ENCODE measurements around the gene PHRF1.
A peak's percentile ranks its signal among the peaks of the same experiment; 100 is the strongest.

Gene PHRF1

DNA sequence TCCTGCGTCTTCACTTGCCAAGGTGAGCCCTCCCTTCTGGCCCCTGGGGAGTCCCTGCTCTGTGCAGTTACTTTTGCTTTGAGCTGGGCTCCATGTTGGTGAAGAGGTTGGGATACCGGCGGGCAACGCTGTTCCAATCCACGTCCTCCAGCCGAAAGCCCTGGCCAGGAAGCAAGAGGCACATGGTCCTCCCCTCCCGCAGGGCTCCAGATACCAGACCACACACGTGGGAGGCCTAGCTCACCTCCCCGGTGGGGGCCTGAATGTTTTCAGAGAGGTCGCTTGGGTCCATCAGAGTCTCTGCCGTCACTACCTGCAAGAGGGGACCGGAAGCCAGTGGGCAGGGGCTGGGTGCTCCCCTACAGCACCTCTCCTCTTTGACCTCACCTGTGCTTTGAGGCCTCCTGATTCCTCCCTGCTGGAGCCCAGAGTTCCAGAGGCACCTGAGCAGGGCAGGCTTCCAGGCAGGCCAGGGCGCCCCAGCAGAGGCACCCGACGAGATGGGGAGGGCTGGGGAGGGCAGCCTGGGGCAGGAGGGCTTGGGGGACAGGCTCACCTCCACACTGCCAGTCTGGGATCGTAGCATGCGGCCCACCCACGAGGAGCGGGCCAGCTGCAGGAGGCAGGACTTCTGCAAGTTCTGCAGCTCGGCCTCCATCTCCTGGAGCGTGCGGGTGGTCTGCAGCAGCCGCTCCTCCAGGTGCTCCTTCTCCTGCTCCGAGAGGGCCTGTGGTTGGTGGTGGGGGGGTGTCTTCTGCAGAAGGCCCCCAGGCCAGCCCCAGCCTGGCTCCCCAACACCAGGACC lies 18.7 kb upstream of the PHRF1 start:
- no peak for DNase-seq (ENCODE audit: low spot score)

DNA sequence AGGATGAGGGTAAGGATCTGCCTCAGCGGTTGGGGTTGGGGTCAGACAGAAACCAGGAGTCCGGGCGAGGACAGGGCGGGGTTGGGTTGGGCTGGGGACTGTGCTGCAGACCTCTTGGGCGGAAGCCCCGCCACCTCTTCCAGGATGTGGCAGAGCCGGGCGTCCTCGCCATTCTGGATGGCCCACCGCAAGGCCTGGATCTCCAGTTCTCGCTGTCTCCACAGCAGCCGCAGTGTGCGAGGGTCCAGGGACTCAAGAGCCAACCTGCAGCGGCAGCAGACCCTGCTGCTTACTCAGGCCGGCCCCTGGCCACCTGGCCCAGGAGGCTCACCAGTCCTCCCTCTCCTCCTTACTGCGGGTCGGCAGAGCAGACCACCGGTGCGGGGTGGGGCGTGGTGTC lies 17.8 kb upstream of the PHRF1 start:
- no peak for DNase-seq (ENCODE audit: low spot score)

DNA sequence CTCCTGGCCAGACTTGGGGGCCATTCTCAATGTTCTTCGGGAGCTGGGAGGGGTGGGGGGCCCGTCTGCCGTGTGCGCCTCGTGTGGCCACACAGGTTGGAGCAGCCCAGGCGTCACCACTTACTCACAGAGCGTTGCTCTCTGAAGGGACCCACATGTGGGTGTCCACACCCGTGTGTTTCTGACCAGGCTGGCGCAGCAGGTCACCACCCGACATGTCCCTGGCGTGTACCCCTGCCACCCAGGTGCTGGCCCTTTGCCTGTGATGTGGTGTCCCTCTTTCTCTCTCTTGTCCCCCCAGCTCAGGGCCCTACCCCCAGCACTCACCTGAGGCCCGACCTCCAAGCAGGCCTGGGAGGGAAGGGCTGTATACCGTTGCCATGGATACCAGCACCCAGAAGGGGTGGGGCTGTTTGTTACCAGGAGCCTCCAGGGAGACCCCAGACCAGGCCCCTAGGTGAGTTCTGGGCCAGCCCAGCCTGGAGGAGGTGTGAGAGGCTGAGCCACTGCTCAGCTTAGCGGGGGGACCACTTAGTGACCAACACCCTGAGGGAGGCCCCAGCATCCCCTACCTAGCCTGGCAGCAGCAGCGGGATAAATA lies 17.1 kb upstream of the PHRF1 start:
- DNase-seq (ENCODE audit: low spot score): no peak

DNA sequence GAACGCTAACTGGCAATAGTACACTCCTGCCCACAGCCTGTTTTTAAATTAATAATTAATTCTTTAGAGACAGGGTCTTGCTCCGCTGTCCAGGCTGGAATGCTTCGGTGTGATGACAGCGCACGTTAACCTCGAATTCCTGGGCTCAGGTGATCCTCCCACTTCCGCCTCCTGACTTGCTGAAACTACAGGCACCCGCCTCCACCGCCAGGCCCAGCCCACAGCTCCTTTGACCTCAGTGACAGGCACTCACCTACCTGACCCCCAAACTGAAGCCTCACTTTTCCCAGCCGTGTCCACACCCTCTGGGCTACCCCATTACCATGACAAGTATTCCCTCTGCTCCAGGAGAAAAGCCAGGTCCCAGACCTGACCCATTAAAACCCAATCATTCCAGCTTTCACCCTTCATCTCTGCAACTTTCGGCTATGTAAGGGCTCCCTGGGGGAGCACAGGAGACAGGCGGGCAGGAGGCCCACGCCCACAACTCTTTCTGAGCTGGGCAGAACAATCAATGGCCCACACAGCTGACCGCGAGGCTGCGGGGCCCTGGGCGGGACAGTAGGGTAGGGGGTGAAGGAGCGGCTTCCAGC lies 16.5 kb upstream of the PHRF1 start:
- DNase-seq (ENCODE audit: low spot score): no peak

DNA sequence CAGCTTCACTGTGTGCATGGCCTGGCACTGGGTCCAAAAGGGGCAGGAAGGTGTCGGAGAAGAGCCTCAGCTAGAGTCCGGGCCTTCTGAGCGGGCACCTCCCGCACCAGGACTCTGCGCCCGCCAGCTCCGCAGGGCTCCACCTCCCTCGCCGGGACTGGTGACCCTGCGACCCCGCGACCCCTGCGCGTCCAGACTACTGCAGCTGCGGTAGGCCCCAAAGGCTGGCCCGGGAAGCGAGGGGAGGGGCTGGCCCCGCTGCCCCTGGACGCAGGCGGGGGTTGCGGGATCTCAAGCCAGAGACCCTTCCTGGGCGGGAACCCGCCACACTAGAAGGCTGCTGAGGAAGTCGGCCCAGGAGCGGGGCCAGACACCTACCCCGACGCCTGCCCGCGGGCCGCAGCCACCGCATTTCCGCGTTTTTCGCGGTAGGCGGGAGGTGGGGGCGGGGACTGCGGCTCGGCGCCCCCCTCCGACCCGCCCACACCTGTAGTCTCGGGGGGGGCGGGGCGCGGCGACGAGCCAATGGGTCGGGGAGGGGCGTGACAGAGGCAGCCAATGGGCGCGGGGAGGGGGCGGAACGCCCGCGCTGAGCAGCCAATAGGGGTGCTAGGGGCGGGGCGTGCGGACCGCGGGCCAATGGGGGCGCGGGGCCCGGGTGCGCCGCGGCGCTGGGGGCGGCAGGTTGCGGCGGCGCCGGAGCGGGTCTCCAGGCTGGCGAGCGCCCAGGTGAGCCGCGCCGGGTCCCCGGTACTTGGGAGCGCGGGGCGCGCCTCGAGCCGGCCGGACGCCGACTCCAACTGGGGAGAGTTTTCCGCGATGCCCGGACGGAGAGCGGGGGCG lies 15.7 kb upstream of the PHRF1 start, which contains the start of the genes LMNTD2 and RASSF7:
TSS of gene LMNTD2 (minus strand) at position 434 of the 843 bp plus-strand sequence. CDS start at position 412, 22 bp downstream.
TSS of gene RASSF7 (plus strand) at position 666 of the 843 bp plus-strand sequence. CDS start 799 bp downstream, outside the sequence.
- peak; percentile 83 for DNase-seq (ENCODE audit: low spot score)

DNA sequence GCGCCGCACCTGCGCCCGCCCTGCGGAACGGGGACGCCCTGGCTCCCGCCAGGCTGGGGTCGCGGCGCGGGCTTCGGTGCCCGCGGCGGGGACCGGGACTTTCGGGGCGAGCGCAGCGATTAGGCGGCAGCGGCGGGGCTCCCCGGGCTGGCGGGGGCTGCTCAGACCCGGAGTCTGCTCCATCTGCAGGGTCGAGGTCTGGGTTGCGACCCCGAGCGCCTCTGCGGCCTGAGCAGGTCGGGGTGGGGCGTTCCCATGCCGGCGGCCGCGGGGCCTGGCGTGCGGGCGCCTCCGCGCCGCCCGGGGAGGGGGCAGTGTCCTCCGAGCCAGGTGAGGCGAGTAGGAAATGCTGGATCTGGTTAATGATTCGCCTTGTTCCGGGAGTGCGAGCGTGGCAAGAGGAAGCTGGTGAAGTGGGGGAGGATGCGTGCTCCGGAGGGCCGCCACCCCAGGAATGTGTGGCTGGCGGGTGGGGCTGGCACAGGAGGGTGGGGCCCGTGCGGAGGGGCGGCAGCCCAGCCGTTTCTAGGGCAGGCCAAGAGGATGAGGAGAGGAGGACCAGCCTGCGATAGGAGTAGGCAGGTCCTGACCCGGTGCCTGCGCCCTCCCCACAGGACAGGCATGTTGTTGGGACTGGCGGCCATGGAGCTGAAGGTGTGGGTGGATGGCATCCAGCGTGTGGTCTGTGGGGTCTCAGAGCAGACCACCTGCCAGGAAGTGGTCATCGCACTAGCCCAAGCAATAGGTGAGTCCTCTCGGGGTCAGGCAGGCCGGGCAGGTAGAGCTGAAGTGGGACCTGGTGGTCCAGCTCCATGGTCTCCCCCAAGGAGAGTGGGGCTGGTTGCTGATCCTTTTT lies 14.9 kb upstream of the PHRF1 start:
- DNase-seq (ENCODE audit: low spot score): no peak

DNA sequence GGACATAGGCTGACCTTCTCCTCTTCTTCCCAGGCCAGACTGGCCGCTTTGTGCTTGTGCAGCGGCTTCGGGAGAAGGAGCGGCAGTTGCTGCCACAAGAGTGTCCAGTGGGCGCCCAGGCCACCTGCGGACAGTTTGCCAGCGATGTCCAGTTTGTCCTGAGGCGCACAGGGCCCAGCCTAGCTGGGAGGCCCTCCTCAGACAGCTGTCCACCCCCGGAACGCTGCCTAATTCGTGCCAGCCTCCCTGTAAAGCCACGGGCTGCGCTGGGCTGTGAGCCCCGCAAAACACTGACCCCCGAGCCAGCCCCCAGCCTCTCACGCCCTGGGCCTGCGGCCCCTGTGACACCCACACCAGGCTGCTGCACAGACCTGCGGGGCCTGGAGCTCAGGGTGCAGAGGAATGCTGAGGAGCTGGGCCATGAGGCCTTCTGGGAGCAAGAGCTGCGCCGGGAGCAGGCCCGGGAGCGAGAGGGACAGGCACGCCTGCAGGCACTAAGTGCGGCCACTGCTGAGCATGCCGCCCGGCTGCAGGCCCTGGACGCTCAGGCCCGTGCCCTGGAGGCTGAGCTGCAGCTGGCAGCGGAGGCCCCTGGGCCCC lies 14.1 kb upstream of the PHRF1 start:
- no peak for DNase-seq (ENCODE audit: low spot score)

DNA sequence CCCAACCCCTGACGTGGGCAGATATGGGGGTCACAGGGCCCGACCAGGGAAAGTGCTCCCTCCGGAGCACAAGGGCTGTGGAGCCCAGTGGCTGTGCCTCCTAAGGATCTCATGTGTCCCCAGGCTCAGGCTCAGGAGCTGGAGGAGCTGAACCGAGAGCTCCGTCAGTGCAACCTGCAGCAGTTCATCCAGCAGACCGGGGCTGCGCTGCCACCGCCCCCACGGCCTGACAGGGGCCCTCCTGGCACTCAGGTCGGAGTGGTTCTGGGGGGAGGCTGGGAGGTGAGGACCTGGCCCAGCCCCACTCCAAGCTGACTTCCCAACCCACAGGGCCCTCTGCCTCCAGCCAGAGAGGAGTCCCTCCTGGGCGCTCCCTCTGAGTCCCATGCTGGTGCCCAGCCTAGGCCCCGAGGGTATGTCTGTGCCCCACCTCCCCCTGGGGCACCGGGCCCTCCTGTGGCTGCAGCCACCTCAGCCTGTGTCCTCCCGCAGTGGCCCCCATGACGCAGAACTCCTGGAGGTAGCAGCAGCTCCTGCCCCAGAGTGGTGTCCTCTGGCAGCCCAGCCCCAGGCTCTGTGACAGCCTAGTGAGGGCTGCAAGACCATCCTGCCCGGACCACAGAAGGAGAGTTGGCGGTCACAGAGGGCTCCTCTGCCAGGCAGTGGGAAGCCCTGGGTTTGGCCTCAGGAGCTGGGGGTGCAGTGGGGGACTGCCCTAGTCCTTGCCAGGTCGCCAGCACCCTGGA lies 13.0 kb upstream of the PHRF1 start:
- no peak for DNase-seq (ENCODE audit: low spot score)

DNA sequence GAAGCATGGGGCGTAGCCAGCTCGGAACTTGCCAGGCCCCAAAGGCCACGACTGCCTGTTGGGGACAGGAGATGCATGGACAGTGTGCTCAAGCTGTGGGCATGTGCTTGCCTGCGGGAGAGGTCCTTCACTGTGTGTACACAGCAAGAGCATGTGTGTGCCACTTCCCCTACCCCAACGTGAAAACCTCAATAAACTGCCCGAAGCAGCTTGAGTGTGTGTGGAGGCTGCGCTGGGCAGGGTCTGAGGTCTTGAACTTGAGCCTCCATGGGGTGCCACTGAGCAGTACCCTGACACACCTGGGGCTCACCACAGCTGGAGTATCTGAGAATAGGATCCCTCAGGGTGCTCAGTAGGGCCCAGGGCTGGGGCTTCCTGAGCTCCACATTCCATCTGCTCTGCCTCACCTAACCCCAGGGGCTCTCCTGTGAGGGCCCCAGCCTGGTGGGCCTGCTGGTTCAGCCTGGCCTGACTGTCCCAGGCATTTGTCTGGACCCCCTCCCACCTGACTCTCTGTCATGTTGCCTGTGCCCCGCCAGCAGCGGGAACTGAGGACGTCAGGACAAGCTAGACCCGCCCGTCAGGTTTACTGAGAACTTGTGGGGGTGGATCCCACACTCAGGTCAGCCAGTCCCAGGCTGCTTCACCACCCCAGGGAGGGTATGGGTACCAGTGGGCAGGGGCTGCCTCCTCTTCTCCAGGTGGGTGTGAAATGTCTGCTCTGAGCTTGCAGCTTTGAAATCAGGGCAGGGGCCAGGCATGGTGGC lies 12.3 kb upstream of the PHRF1 start:
- no peak for DNase-seq (ENCODE audit: low spot score)

DNA sequence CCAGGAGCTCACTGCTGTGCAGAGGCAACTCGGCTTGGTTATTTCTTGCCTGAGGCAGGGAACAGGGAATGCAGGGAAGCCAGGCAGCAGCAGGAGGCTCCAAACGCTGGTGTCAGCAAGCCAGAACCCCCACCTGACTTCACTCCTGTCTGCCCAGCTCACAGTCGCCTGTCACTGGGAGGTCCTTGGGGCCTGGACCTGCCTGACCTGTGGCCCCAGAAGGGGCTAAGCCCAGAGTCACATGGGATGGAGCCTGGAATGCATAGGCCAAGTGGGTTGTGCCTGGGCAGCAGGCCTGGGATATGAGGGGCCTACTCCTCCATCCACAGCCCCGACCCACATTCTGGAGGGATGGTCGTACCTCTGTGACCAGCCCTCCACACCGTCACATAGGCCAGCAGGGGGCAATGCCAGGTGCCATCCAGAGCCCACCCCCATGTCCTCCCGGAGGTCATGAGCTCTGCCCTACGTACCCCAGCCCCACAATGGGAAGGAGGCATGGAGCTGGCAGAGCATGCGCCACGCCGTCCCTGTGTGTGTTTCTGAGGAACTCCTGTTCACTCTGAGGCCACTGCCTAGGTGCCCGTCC lies 10.3 kb upstream of the PHRF1 start:
- DNase-seq (ENCODE audit: low spot score): peak; percentile 47

DNA sequence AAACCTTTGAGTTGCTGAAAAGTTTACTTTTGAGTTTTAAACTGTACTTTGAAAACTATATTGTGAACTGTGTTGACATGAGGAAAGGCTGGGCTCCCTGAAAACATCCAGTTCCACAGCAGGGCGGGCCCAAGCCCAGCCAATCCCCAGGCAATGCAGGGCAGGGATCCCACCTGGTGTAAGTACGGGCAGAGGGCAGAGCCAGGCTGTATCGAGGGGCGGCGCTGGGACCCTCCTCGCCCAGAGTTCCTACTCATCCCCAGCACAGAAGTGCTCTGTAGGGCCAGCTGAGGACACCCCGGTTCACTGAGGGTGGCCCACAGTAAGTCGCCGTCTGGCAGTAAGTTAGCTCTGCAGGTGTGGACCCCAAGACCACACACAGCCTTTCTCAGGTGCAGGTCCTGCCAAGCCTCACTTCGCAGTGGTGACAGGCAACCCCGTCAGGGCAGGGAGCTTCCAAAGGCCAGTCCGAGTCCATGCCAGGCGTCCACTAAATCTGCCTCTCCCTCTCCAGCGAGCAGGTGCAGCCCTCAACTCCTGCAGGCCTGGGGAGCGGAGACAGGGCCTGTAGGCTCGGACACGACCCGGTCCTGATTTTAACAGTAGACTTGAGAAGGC lies 9.2 kb upstream of the PHRF1 start:
- peak; percentile 34 for DNase-seq (ENCODE audit: low spot score)

DNA sequence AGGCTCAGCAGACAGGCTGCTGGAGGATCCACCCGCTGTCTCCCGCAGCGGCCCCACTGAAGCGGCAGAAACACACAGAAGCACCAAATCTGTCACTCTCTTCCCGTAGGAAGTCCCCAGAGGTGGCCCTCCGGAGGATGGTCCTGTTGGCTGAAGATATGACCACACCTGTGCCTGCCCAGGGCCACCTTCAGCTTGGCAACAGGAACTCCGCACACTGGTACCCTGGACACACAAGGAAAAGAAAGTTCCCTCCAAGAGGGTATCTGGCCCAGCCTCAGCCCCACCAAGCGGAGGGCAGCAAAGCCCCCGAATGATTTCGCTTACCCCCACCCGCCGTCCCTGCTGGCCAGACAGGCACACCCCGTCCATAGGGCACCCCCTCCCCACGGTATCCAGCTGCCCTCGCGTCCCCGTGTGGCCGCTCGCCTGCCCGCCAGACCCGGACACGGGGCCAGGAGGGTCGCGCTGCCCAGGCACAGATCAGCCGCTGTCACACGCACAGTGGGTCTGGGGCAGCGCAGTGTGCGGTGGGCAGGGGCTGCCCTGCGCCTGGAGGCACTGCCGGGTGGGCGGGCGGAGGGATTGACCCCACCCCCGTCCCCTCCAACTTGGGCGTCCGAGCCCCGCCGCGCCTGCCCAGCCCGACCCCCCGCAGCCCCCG lies 8.5 kb upstream of the PHRF1 start:
- DNase-seq (ENCODE audit: low spot score): no peak

DNA sequence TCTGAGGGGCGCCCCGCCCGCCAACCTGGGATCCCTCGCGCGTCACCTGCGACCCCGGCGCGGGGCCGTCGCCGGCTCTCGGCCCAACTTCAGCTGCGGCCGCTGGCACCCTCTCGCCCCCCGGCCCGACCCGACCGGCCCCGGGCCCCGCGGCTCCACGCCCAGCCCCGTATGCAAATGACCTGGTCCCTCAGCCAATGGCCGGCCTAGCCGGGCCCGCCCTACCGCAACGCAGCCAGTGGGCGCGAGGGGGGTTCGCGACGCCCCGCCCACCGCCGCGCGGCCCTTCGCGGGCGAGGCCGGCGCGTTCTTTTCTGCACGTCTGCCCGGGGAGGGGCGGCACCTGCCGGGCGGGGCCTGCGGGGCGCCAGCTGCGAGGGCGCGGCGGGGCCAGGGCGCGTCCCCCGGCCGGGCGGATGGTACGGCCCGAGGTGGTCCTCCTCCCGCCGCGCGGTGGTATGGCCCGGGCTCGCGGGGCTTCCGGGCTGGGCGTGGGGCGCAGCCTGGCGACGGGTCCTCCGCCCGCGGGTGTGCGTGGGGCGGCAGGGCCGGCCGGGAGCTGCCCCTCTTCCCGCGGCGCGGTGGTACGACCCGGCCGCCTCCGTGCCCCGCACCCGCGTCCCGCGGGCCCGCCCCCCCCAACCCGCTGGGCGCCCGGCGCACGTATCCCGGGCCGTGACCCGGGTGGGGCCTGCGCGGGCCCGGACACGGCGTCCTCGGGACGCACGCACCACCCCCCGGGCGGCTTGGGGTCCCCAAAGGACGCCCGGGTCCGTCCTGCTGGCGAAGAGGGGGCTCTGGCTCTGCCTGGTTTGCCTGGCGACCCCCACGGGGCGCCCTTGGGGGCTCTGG lies 7.7 kb upstream of the PHRF1 start:
- peak; percentile 84 for DNase-seq (ENCODE audit: low spot score)

DNA sequence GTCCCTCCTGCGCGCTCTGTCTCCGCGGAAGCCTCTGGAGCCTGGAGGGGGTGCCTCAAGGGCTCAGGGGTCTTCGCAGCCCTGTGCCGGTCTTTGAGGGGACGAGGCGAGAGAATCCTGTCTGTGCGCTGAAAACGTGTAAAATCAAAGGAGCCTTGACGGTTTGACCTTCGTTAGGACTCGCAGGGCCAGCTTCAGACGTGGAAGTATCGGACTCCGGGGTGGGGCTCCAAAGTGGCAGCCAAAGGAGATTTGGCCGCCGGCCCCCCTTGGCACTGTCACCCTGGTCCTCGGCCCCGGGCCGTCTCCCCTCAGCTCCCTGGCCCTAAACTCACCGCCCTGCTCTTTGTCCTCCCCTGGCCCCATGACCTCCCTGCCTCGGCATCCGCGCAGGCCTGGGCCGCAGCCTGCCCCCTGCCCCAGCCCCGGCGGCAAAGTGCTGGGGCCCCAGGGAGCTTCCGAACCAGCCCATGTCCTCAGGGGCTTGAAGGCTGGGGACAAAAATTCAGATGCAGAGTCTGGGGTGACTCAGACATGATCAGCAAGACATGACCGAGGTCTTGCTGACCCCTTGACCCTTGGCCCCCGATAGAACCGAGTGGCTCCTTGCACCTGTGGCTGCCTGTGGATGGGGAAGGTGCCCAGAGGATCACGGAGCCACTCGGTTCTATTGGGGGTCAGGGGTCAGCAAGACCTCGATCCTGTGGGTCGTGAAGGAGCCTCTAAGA lies 6.9 kb upstream of the PHRF1 start:
- DNase-seq (ENCODE audit: low spot score): no peak

DNA sequence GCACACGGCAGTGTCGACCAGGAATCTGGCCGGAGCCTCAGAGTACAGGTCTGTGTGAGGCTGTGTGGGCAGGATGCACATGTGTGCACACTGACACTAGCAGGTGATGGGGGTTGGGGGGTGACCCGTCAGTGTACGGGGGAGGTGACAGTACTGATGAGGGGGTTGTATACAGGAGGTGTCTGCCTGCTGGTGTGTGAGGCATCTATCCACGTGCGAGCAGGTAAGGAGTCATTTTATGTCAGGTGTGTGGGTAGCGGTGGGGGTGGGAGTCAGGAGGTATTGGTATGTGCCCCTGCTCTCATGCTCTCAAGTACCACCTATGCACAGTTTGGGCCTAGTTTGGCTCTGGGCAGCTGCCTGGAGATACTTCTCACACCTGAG lies 4.5 kb upstream of the PHRF1 start:
- no peak for DNase-seq (ENCODE audit: low spot score)

DNA sequence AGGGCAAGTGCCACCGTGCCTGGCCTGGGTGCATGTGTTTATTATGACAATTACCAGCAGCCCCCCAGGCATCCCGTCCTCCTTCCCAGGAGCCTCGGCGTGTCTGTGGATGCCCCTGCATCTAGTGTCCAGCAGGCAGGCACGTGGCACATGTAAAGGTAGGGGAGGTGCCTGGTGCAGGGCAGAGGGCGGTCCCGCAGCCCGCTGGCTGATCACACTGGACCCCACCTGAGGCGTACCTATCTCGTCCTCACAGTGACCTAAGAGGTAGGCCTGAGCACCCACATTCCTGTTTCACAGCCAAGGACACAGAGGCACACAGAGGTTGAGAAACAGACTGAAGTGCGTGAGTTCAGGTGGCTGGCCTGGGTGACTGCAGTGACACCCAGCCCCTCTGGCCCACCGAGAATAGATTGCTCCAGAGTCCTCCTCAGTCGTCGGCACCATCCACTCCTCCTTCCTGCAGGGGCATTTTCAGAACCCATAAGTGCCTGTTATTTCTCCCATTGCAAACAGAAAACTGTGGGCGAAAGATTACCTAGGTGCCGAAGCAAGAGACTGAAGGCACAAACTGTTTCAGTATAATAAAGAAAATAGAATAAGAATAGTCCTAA lies 3.0 kb upstream of the PHRF1 start:
- no peak for DNase-seq (ENCODE audit: low spot score)

All from cerebellar cortex (tissue), 1 donor.